IPS-18c (cell line): ENCODE results near the gene HSF2BP.
"Not testable (repeated sequence)": the region's sequence is repeated elsewhere in the genome, so short reads cannot be mapped to it uniquely, and the experiment has no call there.

Source experiments
- H3K4me3 ChIP-seq: 2 replicates; pipeline ENCODE4 v1.7.0; 2013; ENCODE audit warnings: low read depth, mild to moderate bottlenecking, low read length, moderate library complexity; ENCODE audit not compliant: insufficient read depth
- H3K9me3 ChIP-seq: one replicate; pipeline ENCODE4 v1.6.1; 2013; ENCODE audit warnings: mild to moderate bottlenecking, low read length, moderate library complexity; ENCODE audit not compliant: control insufficient read depth, insufficient read depth

Gene HSF2BP

GRCh38 chr21:43659136-43660000, at the start of gene HSF2BP, which contains the start of gene RRP1B:
TSS of gene HSF2BP (minus strand) at chr21:43659488. CDS start at chr21:43658096, 1,392 bp downstream.
TSS of gene RRP1B (plus strand) at chr21:43659560. CDS start at chr21:43659665, 105 bp downstream.
- H3K9me3 ChIP-seq, result no peaks in the 10 kb centered on the region
- peak within 1 kb of the TSS; percentile 96 for H3K4me3 ChIP-seq

GRCh38 chr21:43708745-43709381, 49.6 kb upstream of the HSF2BP start:
- H3K9me3 ChIP-seq, result no peaks in the 10 kb centered on the region

GRCh38 chr21:43707462-43707861, 48.2 kb upstream of the HSF2BP start:
- Histone ChIP-seq H3K9me3 (no peaks in the 10 kb centered on the region), H3K4me3 (no peak overlapping the region)

More at GRCh38 chr21:43708745-43709381, 49.6 kb upstream of the HSF2BP start:
- H3K4me3 ChIP-seq, result no peak overlapping the region

GRCh38 chr21:43703035-43703880, 44.0 kb upstream of the HSF2BP start:
- no peaks in the 10 kb centered on the region for H3K9me3 ChIP-seq
- no peak overlapping the region for H3K4me3 ChIP-seq

- no peak overlapping the region for H3K4me3 ChIP-seq
- H3K9me3 ChIP-seq, result no peaks in the 10 kb centered on the region
These were observed 43.4 kb upstream of the HSF2BP start for GRCh38 chr21:43702785-43703034.

- H3K9me3 ChIP-seq, result no peaks in the 10 kb centered on the region
These were observed 42.9 kb upstream of the HSF2BP start for GRCh38 chr21:43701936-43702784.

GRCh38 chr21:43699933-43700599, 40.8 kb upstream of the HSF2BP start:
- H3K9me3 ChIP-seq, result no peaks in the 10 kb centered on the region

More at GRCh38 chr21:43701936-43702784, 42.9 kb upstream of the HSF2BP start:
- no peak overlapping the region for H3K4me3 ChIP-seq

GRCh38 chr21:43699492-43699777, 40.1 kb upstream of the HSF2BP start:
- not testable (repeated sequence) for H3K9me3 ChIP-seq

More at GRCh38 chr21:43699933-43700599, 40.8 kb upstream of the HSF2BP start:
- no peak overlapping the region for H3K4me3 ChIP-seq

GRCh38 chr21:43697758-43698643, 38.7 kb upstream of the HSF2BP start:
- H3K9me3 ChIP-seq, result no peaks in the 10 kb centered on the region
- H3K4me3 ChIP-seq, result no peak overlapping the region

More at GRCh38 chr21:43699492-43699777, 40.1 kb upstream of the HSF2BP start:
- not testable (repeated sequence) for H3K4me3 ChIP-seq

GRCh38 chr21:43696214-43696613, 36.9 kb upstream of the HSF2BP start:
- Histone ChIP-seq H3K4me3 (no peak overlapping the region), H3K9me3 (no peaks in the 10 kb centered on the region)

- no peaks in the 10 kb centered on the region for H3K9me3 ChIP-seq
- no peak overlapping the region for H3K4me3 ChIP-seq
These were observed 35.3 kb upstream of the HSF2BP start for GRCh38 chr21:43694437-43695079.

GRCh38 chr21:43693981-43694380, 34.7 kb upstream of the HSF2BP start:
- Histone ChIP-seq H3K9me3 (no peaks in the 10 kb centered on the region), H3K4me3 (no peak overlapping the region)

GRCh38 chr21:43692949-43693348, 33.7 kb upstream of the HSF2BP start:
- Histone ChIP-seq H3K9me3 (no peaks in the 10 kb centered on the region), H3K4me3 (no peak overlapping the region)

- Histone ChIP-seq H3K4me3 (no peak overlapping the region), H3K9me3 (no peaks in the 10 kb centered on the region)
These were observed 32.5 kb upstream of the HSF2BP start for GRCh38 chr21:43691801-43692200.

- Histone ChIP-seq H3K4me3 (no peak overlapping the region), H3K9me3 (no peaks in the 10 kb centered on the region)
These were observed 32.0 kb upstream of the HSF2BP start for GRCh38 chr21:43691086-43691795.
